ENCODE results near the gene SPON1.

GRCh38 chr11:13926981-13927380 lies 35.5 kb upstream of the SPON1 start:
- TF ChIP-seq CTCF (IDR thresholded peaks at IDR 0.05) (no peak), POLR2A (IDR thresholded peaks at IDR 0.05) (no peak), EP300 (IDR thresholded peaks at IDR 0.05) (no peak), POLR2AphosphoS5 (IDR thresholded peaks at IDR 0.05) (no peak)
